LHCN-M2 (cell line): ENCODE data around the gene PODXL2. TPM values are rescaled to one million over a fixed set of nuclear protein-coding genes. Genes with fewer than 3 reads are reported as not detected.

Experiments
- DNase-seq: peaks from one replicate; pipeline ENCODE4 v3.0.0-alpha.2; 2012; ENCODE audit warnings: low read depth
- total RNA-seq: library from RNA; depleted of rRNA; stranded (reverse); fragments of >200 nt; gene quantifications from 2 replicates; pipeline ENCODE4 v1.2.3, GENCODE V29; 2014

The PODXL2 gene
- total RNA-seq, 1 experiment from 2014 or later, result 6.1 TPM

DNA sequence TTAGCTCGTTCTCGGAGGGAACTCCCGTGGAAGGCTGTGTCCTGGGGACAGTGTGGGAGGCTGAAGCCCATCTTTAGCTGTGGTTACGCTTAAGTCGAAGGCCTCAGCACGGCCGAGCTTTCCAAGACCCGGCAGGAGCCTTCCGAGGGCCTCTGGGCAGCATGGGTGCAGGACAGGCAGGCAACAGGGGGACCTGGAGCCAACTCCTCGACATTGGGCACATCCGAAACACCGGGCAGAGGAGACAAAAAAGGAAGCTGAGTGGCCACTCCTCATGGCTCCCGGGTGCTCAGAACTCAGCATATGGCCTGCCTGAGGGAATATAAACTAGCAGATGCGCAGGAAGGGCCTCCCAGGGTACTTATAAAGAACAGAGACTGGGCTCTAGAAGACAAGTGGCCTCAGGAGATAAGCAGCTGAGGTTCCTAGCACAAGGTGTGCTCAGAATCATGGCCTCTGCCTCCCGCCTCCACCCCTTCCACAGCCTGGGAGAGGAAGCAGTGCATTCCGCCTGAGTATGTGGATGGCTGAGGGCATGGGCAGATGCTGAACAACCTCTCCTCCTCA, 77.9 kb downstream of the PODXL2 start:
- no peak for DNase-seq

GRCh38 chr3:127707851-127708411, 78.9 kb downstream of the PODXL2 start:
- no peak for DNase-seq

DNA sequence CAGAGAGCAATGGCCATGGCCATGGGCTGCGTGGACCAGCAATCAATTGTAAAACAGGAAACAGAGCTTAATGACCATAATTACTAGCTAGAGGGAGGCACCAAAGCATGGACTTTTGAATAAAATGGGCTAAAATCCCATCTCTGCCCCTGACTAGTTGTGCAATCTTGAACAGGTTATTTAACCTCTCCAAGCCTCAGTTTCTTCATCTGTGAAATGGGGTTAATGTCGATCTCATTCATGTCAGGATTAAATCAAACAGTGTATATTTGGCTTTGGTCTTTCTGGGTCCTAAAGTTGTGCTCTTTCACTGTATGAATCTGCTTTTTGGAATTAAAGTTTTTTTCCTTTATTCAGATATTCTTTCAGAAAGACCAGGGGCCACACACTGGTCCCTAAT, 79.9 kb downstream of the PODXL2 start:
- no peak for DNase-seq

DNA sequence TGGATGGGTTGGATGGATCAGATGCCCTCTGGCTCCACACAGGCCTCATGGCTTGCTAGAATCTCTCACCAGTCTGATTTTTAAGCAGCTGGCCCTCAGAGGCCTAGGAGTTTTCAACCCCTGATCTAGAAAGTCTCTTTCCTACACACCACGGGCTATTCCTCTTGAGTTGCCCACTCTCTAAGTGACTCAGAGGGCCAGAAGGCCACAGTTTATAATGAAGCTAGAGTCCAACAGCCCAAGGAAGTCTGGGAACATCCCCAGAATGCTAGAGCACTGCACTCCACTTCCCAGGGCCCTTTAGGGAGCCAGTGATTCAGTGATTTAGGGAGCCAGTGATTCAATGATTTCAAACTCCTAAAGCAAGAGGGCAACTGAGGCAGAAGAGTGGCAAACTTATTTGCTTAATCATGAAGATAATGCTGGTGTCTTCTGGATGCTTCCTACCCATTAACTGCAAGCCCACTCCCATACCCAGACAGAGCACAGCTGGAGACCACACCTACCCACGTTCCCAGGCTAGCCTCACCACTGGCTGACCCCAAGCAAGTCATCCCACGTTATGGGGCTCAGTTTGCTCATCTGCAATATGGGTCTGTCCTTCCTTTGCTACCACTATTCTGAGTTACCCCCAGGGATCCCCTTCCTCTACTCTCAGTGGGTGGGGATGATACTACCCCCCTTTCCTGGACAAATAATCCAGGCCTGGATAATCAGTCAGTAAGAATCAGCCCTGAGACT, 80.5 kb downstream of the PODXL2 start:
- DNase-seq, result no peak

- DNase-seq, result no peak
Measured at GRCh38 chr3:127710155-127710941, 81.4 kb downstream of the PODXL2 start.

DNA sequence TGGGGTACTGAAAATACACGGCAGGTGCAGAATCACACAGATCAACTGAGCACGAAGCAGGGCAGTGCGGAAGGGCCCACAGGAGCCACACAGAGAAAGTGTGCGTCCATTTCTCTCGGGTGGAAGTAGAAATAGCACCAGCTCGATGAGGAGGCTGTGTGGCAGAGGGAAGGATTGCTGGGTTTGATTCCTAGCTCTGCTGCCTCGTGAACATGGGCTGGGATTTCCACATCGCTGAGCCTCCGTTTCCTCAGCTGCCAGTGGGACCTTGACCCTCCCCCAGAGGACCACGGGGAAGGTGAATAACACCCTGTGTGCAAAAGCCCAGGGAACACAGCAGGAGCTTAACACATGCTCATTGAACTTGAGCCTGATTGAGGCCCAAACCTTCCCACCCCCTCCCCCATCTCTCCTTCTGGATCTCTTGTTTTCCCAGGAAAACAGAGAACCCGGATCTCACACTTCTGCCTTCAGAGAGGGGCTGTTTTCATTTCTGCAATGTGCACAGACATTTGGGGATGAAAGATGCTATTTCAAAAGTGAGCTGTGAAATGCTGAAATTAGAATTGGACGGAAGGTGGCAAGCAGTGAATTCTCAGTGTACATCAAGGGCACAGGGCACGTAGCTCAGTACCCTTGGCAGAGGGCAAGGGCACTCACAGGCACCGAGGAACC, 82.2 kb downstream of the PODXL2 start:
- no peak for DNase-seq

DNA sequence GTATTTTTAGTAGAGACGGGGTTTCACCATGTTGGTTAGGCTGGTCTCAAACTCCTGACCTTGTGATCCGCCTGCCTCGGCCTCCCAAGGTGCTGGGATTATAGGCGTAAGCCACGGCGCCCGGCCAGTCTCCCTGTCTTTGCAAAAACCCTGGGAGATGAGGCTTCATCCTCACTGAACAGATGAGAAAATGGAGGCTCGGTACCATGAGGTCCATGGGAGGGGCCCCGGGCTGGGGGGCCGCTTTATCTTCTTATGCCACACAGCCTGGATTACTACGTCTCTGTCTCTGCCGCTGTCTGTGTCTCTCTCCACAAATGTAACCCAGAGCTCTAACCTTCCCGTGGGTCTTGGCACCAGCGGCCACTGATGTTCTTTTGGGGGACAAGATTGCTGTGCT, 82.9 kb downstream of the PODXL2 start:
- no peak for DNase-seq

DNA sequence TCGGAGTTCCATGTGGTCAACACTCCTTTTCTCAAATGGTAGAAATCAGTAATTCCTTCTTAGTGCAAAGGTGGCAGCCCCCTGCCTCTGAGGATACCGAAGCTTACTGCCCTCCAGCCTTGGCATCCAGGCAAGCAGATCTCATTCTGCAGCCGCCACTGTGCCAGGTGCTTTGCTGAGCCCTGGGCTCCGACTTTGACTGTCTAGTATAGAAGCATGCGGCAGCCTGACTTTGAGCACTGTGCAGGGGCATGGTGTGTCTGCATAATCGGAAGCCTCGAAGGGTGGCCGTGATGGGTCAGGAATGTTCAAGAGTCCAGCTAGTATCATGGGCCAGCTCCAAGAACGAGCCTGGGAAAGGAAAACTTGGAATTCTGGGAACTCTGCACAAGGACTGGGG, 83.5 kb downstream of the PODXL2 start:
- no peak for DNase-seq

DNA sequence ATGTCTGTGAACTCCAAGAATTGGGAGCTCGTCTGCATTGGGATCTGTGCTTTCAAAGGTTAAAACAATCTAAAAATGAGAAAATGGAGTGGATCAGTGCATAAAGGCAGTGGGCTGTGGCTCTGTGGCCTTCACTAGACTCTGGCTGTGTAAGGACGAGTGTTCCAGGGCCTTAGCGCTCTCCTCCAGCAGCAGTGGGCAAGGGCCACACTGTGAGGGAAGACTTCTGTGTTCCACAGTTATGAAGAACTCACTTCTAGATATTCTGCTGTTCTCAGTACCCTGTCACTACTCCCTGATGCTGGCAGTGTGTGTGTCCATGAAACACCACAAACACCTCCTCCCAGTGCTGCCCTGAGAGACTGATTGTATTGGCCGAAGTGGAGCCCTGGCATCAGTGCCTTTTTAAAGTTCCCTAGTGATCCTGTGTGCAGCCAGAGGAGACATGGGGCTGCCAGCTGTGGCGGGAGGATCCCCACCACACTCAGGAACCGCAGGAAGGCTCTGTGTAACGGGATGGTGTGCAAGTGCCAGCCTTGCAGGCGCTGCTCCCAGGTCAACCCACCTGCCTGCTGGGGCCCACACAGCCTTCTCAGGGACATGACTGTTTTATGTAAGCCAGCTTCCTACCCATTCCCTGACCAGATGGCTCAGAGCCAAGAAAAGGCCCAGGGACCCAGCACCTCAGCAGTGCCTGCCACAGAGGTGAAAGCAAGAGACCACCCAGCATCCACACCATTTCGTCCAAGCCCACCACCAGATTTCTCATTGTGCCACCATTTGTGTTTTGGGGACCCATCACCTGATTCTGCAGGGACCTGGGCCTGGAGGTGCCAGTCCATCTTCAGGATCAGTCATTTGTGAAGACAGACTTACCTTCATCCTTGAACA, 84.1 kb downstream of the PODXL2 start:
- no peak for DNase-seq

DNA sequence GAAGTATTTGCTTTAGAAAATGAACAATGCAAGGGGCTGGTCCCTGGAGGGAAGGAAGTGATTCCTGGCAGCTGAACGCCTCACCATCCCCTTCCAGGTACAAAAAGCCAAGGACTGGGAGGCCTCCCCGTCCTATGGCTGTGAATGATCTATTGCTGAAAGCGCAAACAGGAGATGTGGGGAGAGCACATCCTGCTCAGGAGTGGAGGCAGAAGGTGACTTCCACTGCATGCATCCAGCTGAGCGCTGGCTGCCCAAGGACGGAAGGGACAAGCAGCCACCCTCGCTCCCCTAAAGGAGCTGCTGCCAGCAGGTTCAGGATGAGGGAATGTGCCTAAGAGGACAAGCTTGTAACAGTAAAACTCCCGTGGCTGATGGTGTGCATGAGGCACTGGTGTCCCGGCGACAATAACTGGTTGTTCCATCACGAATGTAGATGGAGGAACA, 85.2 kb downstream of the PODXL2 start:
- no peak for DNase-seq

- DNase-seq, result no peak
Measured at GRCh38 chr3:127714866-127715265, 85.9 kb downstream of the PODXL2 start.

- DNase-seq, result no peak
Measured at GRCh38 chr3:127715532-127715931, 86.5 kb downstream of the PODXL2 start.

GRCh38 chr3:127716384-127716783, 87.4 kb downstream of the PODXL2 start:
- DNase-seq, result no peak

- DNase-seq, result no peak
Measured at GRCh38 chr3:127717357-127718244, 88.6 kb downstream of the PODXL2 start.

GRCh38 chr3:127718245-127718915, 89.4 kb downstream of the PODXL2 start:
- no peak for DNase-seq

GRCh38 chr3:127718916-127719290, 89.9 kb downstream of the PODXL2 start:
- DNase-seq, result no peak

DNA sequence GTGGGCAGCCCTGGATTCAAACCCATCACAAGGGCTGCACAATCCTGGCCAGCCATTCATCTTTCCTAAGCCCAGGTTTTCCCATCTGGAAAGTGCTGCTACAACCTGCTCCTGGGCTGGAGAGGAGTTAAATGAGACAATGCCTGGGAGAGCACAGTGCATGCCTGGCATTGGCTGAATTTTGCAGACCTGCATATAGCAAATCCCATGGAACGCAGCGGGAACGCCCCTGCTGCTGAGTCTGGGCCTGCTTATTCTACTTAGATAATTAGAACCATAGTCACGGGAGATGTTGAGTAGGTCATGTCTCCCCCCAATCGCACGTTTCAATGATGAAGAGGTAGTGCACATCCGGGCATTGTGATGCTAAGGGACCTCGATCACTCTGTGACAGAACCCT, 90.4 kb downstream of the PODXL2 start:
- DNase-seq, result no peak

- DNase-seq, result no peak
Measured at GRCh38 chr3:127720161-127720823, 91.3 kb downstream of the PODXL2 start.
